H9 (cell line): ENCODE data around the gene RTP3. TPM values are rescaled to one million over a fixed set of nuclear protein-coding genes. Genes with fewer than 3 reads are reported as not detected.

Source experiments
- DNase-seq: peaks from one replicate; pipeline ENCODE4 v3.0.0-alpha.2; 2017
- H2AFZ ChIP-seq: one replicate; pipeline ENCODE4 v1.6.1; 2013; ENCODE audit warnings: mild to moderate bottlenecking, low read length, control low read depth, moderate library complexity
- H2AK5ac ChIP-seq: 2 replicates; pipeline ENCODE4 v1.6.1; 2013; ENCODE audit warnings: low read length, control low read depth, mixed read lengths; ENCODE audit not compliant: insufficient read length
- H2BK120ac ChIP-seq: one replicate; pipeline ENCODE4 v1.6.1; 2013; ENCODE audit warnings: low read depth, mild to moderate bottlenecking, low read length, control low read depth, inconsistent platforms; ENCODE audit not compliant: poor library complexity, severe bottlenecking
- H2BK12ac ChIP-seq: 2 replicates; pipeline ENCODE4 v1.6.1; 2013; ENCODE audit warnings: low read length, control low read depth, mixed read lengths, low read depth; ENCODE audit not compliant: insufficient read length
- H2BK15ac ChIP-seq: 2 replicates; pipeline ENCODE4 v1.6.1; 2013; ENCODE audit warnings: low read depth, low read length, control low read depth
- H2BK20ac ChIP-seq: one replicate; pipeline ENCODE4 v1.6.1; 2013; ENCODE audit warnings: low read depth, mild to moderate bottlenecking, low read length, control low read depth, inconsistent platforms; ENCODE audit not compliant: poor library complexity, severe bottlenecking
- H2BK5ac ChIP-seq: 2 replicates; pipeline ENCODE4 v1.6.1; 2013; ENCODE audit warnings: low read length, control low read depth, mixed read lengths; ENCODE audit not compliant: insufficient read length
- H3K14ac ChIP-seq: 2 replicates; pipeline ENCODE4 v1.6.1; 2013; ENCODE audit warnings: low read length, control low read depth; ENCODE audit not compliant: insufficient read depth
- H3K18ac ChIP-seq: 2 replicates; pipeline ENCODE4 v1.6.1; 2013; ENCODE audit warnings: low read depth, mild to moderate bottlenecking, mixed read lengths, low read length, control low read depth; ENCODE audit not compliant: insufficient read length
- H3K23ac ChIP-seq: 2 replicates; pipeline ENCODE4 v1.6.1; 2013; ENCODE audit warnings: low read length, control low read depth, mixed read lengths, low read depth; ENCODE audit not compliant: insufficient read length
- H3K23me2 ChIP-seq: 2 replicates; pipeline ENCODE4 v1.6.1; 2013; ENCODE audit warnings: low read depth, mild to moderate bottlenecking, mixed read lengths, low read length, control low read depth; ENCODE audit not compliant: insufficient read length, poor library complexity, severe bottlenecking
- H3K27ac ChIP-seq: 2 replicates; pipeline ENCODE4 v1.5.1; 2013; ENCODE audit warnings: low read length, control low read depth, mixed read lengths, low read depth; ENCODE audit not compliant: insufficient read length
- H3K27me3 ChIP-seq: 2 replicates; pipeline ENCODE4 v1.6.1; 2013; ENCODE audit warnings: low read length, control low read depth, inconsistent platforms; ENCODE audit not compliant: insufficient read depth
- H3K4ac ChIP-seq: 2 replicates; pipeline ENCODE4 v1.6.1; 2013; ENCODE audit warnings: low read depth, mild to moderate bottlenecking, control low read depth, inconsistent platforms, low read length, moderate library complexity
- H3K4me1 ChIP-seq: 2 replicates; pipeline ENCODE4 v1.6.1; 2013; ENCODE audit warnings: low read length, control low read depth, inconsistent platforms; ENCODE audit not compliant: insufficient read depth
- H3K4me2 ChIP-seq: 2 replicates; pipeline ENCODE4 v1.6.1; 2013; ENCODE audit warnings: low read length, control low read depth, mixed read lengths; ENCODE audit not compliant: insufficient read length, insufficient read depth
- H3K56ac ChIP-seq: 2 replicates; pipeline ENCODE4 v1.6.1; 2013; ENCODE audit warnings: low read depth, mild to moderate bottlenecking, mixed read lengths, low read length, control low read depth; ENCODE audit not compliant: insufficient read length
- H3K79me1 ChIP-seq: 2 replicates; pipeline ENCODE4 v1.6.1; 2013; ENCODE audit warnings: low read depth, mild to moderate bottlenecking, moderate library complexity, low read length, control low read depth, inconsistent platforms; ENCODE audit not compliant: insufficient read depth, poor library complexity, severe bottlenecking
- H3K79me2 ChIP-seq: 2 replicates; pipeline ENCODE4 v1.6.1; 2013; ENCODE audit warnings: low read length, control low read depth, inconsistent platforms; ENCODE audit not compliant: insufficient read depth
- H3K9ac ChIP-seq: 2 replicates; pipeline ENCODE4 v1.6.1; 2013; ENCODE audit warnings: low read length, control low read depth, mixed read lengths; ENCODE audit not compliant: insufficient read length; ENCODE audit errors: extremely low read depth
- H3K9me3 ChIP-seq: one replicate; pipeline ENCODE4 v1.6.1; 2013; ENCODE audit warnings: low read depth, low read length, inconsistent platforms; ENCODE audit not compliant: control insufficient read depth
- H3T11ph ChIP-seq: one replicate; pipeline ENCODE4 v1.6.1; 2013; ENCODE audit warnings: mild to moderate bottlenecking, low read length, control low read depth, inconsistent platforms
- H4K20me1 ChIP-seq: one replicate; pipeline ENCODE4 v1.6.1; 2013; ENCODE audit not compliant: control insufficient read depth, insufficient read length, insufficient read depth
- H4K5ac ChIP-seq: 2 replicates; pipeline ENCODE4 v1.6.1; 2013; ENCODE audit warnings: low read depth, mild to moderate bottlenecking, mixed read lengths, low read length, control low read depth; ENCODE audit not compliant: insufficient read length
- H4K8ac ChIP-seq: replicated peaks from 2 replicates; pipeline ENCODE4 v1.6.1; 2013; ENCODE audit warnings: low read length, control low read depth, mixed read lengths, low read depth; ENCODE audit not compliant: insufficient read length
- H4K91ac ChIP-seq: 2 replicates; pipeline ENCODE4 v1.6.1; 2013; ENCODE audit warnings: low read depth, mild to moderate bottlenecking, moderate library complexity, mixed read lengths, low read length, control low read depth; ENCODE audit not compliant: insufficient read length
- H3K27ac Mint-ChIP-seq, 3 experiments: 2 replicates in 2 of 3; 3 replicates in 1 of 3; pipeline ENCODE4 v1.8.0; 2020 to 2021; ENCODE audit warnings: mixed read lengths in 3 of 3, mild to moderate bottlenecking in 1 of 3, moderate library complexity in 1 of 3
- H3K27me3 Mint-ChIP-seq: 2 replicates; pipeline ENCODE4 v1.8.0; 2021; ENCODE audit warnings: low read depth, mild to moderate bottlenecking, moderate library complexity, mixed read lengths
- H3K36me3 Mint-ChIP-seq, 3 experiments: 2 replicates in 2 of 3; 3 replicates in 1 of 3; pipeline ENCODE4 v1.8.0; 2020 to 2021; ENCODE audit warnings: low read depth in 3 of 3, mixed read lengths in 3 of 3; ENCODE audit not compliant: insufficient read depth in 1 of 3
- H3K4me1 Mint-ChIP-seq, 2 experiments: 2 replicates each; pipeline ENCODE4 v1.8.0; 2020; ENCODE audit warnings: mixed read lengths in 2 of 2
- H3K4me3 Mint-ChIP-seq, 2 experiments: 2 replicates in 1 of 2; 3 replicates in 1 of 2; pipeline ENCODE4 v1.8.0; 2020 to 2021; ENCODE audit warnings: mild to moderate bottlenecking in 2 of 2, mixed read lengths in 2 of 2, moderate library complexity in 1 of 2
- H3K9me3 Mint-ChIP-seq, 2 experiments: 2 replicates in 1 of 2; 3 replicates in 1 of 2; pipeline ENCODE4 v1.8.0; 2020; ENCODE audit warnings: mild to moderate bottlenecking in 2 of 2, mixed read lengths in 2 of 2, moderate library complexity in 1 of 2
- CTCF ChIP-seq: fragments of 200-600 bp; sonication (generic); conservative IDR thresholded peaks from 3 replicates; pipeline ENCODE4 v1.8.0; 2021; ENCODE audit warnings: antibody characterized with exemption, mild to moderate bottlenecking
- total RNA-seq: library from RNA; stranded (reverse); gene quantifications from 2 replicates; pipeline ENCODE4 v1.2.1, GENCODE V29; 2021

The RTP3 gene
- total RNA-seq, 1 experiment from 2014 or later: not detected

GRCh38 chr3:46536758-46537157 is 39.0 kb downstream of the RTP3 start:
- H3K79me2 ChIP-seq: no peaks in the 10 kb centered on the region
- DNase-seq: no peak
- H4K20me1 ChIP-seq: no peaks in the 10 kb centered on the region
- H3K23ac ChIP-seq: no peak overlapping the region
- H2BK20ac ChIP-seq: no peak overlapping the region
- H3K27ac ChIP-seq: no peak overlapping the region
- H2AK5ac ChIP-seq: no peak overlapping the region
- H2BK15ac ChIP-seq: no peak overlapping the region
- no peak overlapping the region for H4K5ac ChIP-seq
- H3K23me2 ChIP-seq: no peaks in the 10 kb centered on the region
- H4K8ac ChIP-seq: no peak overlapping the region
- Mint-ChIP-seq H3K36me3 (peaks cover 0 to 8% (median 2%) of the 10 kb centered on the region in 3 experiments; a peak in 2 of 7 replicates), H3K27ac (no peak overlapping the region), H3K27me3 (no peaks in the 10 kb centered on the region), H3K4me3 (no peak overlapping the region), H3K9me3 (no peaks in the 10 kb centered on the region), H3K4me1 (peaks cover 10 to 12% of the 10 kb centered on the region in 2 experiments)
- no peak overlapping the region for H3K9ac ChIP-seq
- TF ChIP-seq CTCF: no peak
- H2BK120ac ChIP-seq: no peak overlapping the region
- H3K56ac ChIP-seq: no peak overlapping the region
- H3T11ph ChIP-seq: no peak overlapping the region
- no peak overlapping the region for H3K4me2 ChIP-seq
- H3K18ac ChIP-seq: no peak overlapping the region
- H3K9me3 ChIP-seq: no peaks in the 10 kb centered on the region
- no peaks in the 10 kb centered on the region for H3K79me1 ChIP-seq
- H2BK12ac ChIP-seq: no peak overlapping the region
- H2AFZ ChIP-seq: no peak overlapping the region
- no peak overlapping the region for H4K91ac ChIP-seq
- H2BK5ac ChIP-seq: no peak overlapping the region
- H3K4ac ChIP-seq: no peak overlapping the region
- H3K4me1 ChIP-seq: peaks cover 4% of the 10 kb centered on the region; the same call in 1 of the 2 replicates
- no peak overlapping the region for H3K14ac ChIP-seq
- H3K27me3 ChIP-seq: no peaks in the 10 kb centered on the region
